PC-9 (cell line): ENCODE data around the gene TMUB1. TPM values are rescaled to one million over a fixed set of nuclear protein-coding genes. Genes with fewer than 3 reads are reported as not detected.

ENCODE experiments used
- BruUV-seq: library from RNA; stranded (reverse); fragments of 400-500 nt; replicated peaks from 2 replicates; lab custom pipeline; 2021; lab: Mats Ljungman, UMichigan
- CTCF ChIA-PET: fragments of 300-600 bp; sonication (Branson Sonifier 250); formaldehyde crosslinking; loops from one replicate; lab custom pipeline; 2022; ENCODE audit warnings: antibody characterized with exemption; lab: Charles Lee
- POLR2A ChIA-PET: fragments of 300-600 bp; sonication (Branson Sonifier 250); formaldehyde crosslinking; loops from one replicate; lab custom pipeline; 2022; ENCODE audit warnings: antibody characterized with exemption; ENCODE audit not compliant: unreplicated experiment; lab: Charles Lee
- DNase-seq, 2 experiments: peaks; one replicate each; pipeline versions ENCODE4 v3.0.0 to v3.0.0-alpha.2; 2015 to 2022; ENCODE audit warnings: mixed read lengths in 1 of 2
- H2AFZ ChIP-seq: fragments of 200-600 bp; sonication (generic); 2 replicates; pipeline ENCODE4 v1.8.1; 2017; ENCODE audit warnings: antibody characterized with exemption
- H3F3A ChIP-seq: fragments of 200-600 bp; sonication (generic); 2 replicates; pipeline ENCODE4 v1.8.1; 2017; ENCODE audit warnings: antibody characterized with exemption, mild to moderate bottlenecking, low read depth; ENCODE audit not compliant: insufficient read depth
- H3K27ac ChIP-seq: fragments of 200-600 bp; sonication (generic); 2 replicates; pipeline ENCODE4 v1.6.1; 2016; ENCODE audit warnings: mixed run types
- H3K27me3 ChIP-seq: fragments of 200-600 bp; sonication (generic); 2 replicates; pipeline ENCODE4 v1.6.1; 2016; ENCODE audit warnings: low read depth, mixed run types; ENCODE audit not compliant: insufficient read depth
- H3K36me3 ChIP-seq: fragments of 200-600 bp; sonication (generic); 2 replicates; pipeline ENCODE4 v1.6.1; 2016; ENCODE audit warnings: low read depth, mixed run types
- H3K4me1 ChIP-seq: fragments of 200-600 bp; sonication (generic); replicated peaks from 2 replicates; pipeline ENCODE4 v1.6.1; 2016; ENCODE audit warnings: mixed run types; ENCODE audit not compliant: insufficient read depth
- H3K4me2 ChIP-seq: fragments of 200-600 bp; sonication (generic); 2 replicates; pipeline ENCODE4 v1.6.1; 2017; ENCODE audit warnings: mixed run types
- H3K4me3 ChIP-seq: fragments of 200-600 bp; sonication (generic); 2 replicates; pipeline ENCODE4 v1.6.1; 2016; ENCODE audit warnings: mixed run types
- H3K79me2 ChIP-seq: fragments of 200-600 bp; sonication (generic); 2 replicates; pipeline ENCODE4 v1.6.1; 2017; ENCODE audit warnings: low read depth, mixed run types
- H3K9me2 ChIP-seq: fragments of 200-600 bp; sonication (generic); 2 replicates; pipeline ENCODE4 v1.8.1; 2017; ENCODE audit warnings: mild to moderate bottlenecking; ENCODE audit not compliant: insufficient read depth
- H3K9me3 ChIP-seq: fragments of 200-600 bp; sonication (generic); 2 replicates; pipeline ENCODE4 v1.8.1; 2016; ENCODE audit warnings: low read depth; ENCODE audit not compliant: insufficient read depth
- H4K20me1 ChIP-seq: fragments of 200-600 bp; sonication (generic); 2 replicates; pipeline ENCODE4 v1.8.1; 2017; ENCODE audit not compliant: insufficient read depth
- EZH2 ChIP-seq: fragments of 200-600 bp; sonication (generic); IDR thresholded peaks from 2 replicates; pipeline ENCODE4 v1.8.0; 2017; ENCODE audit warnings: antibody characterized with exemption, low read depth
- intact Hi-C: fragments of 100-400 bp; cut with micrococcal nuclease; formaldehyde crosslinking; loops from one replicate; pipeline ENCODE4 v1.10.0; 2022; ENCODE audit not compliant: unreplicated experiment
- total RNA-seq: library from RNA; stranded (reverse); gene quantifications from 2 replicates; pipeline ENCODE4 v1.2.3, GENCODE V29; 2021
- TF ChIP-seq, protein P1 (sequence below): fragments of 200-600 bp; sonication (generic); conservative IDR thresholded peaks from 2 replicates; pipeline ENCODE4 v1.6.1; 2017; ENCODE audit warnings: mixed run types, antibody characterized with exemption, mild to moderate bottlenecking, moderate library complexity

The TMUB1 gene
- total RNA-seq, 1 experiment from 2014 or later, result 87.8 TPM

- ChIA-PET CTCF (no interaction called here), POLR2A (interaction anchor here (0.7 kb wide), 1 partner anchor 491 kb away, joined by 3 read pairs; no protein-coding TSS in a partner anchor)
- BruUV-seq, result no TSS peak
- Histone ChIP-seq H4K20me1 (no peaks in the 10 kb centered on the region), H2AFZ (no peak overlapping the region), H3K79me2 (peaks cover 15% of the 10 kb centered on the region), H3K9me2 (no peaks in the 10 kb centered on the region), H3K27me3 (no peaks in the 10 kb centered on the region), H3K4me2 (no peak overlapping the region), H3K4me3 (no peak overlapping the region), H3K4me1 (peaks cover 21% of the 10 kb centered on the region), H3K9me3 (no peaks in the 10 kb centered on the region), H3K36me3 (no peaks in the 10 kb centered on the region; the same call in 1 of the 2 replicates), H3K27ac (no peak overlapping the region), H3F3A (peaks cover 16% of the 10 kb centered on the region)
- no peak for DNase-seq
- intact Hi-C loops, result no loop called here
- TF ChIP-seq EZH2, result no peak
- TF ChIP-seq, protein P1, sequence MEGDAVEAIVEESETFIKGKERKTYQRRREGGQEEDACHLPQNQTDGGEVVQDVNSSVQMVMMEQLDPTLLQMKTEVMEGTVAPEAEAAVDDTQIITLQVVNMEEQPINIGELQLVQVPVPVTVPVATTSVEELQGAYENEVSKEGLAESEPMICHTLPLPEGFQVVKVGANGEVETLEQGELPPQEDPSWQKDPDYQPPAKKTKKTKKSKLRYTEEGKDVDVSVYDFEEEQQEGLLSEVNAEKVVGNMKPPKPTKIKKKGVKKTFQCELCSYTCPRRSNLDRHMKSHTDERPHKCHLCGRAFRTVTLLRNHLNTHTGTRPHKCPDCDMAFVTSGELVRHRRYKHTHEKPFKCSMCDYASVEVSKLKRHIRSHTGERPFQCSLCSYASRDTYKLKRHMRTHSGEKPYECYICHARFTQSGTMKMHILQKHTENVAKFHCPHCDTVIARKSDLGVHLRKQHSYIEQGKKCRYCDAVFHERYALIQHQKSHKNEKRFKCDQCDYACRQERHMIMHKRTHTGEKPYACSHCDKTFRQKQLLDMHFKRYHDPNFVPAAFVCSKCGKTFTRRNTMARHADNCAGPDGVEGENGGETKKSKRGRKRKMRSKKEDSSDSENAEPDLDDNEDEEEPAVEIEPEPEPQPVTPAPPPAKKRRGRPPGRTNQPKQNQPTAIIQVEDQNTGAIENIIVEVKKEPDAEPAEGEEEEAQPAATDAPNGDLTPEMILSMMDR, result no peak
These were observed 48.8 kb downstream of the TMUB1 start for GRCh38 chr7:151034312-151035025.

GRCh38 chr7:151033864-151034249 lies 49.4 kb downstream of the TMUB1 start:
- CTCF ChIA-PET, result no interaction called here
- H2AFZ ChIP-seq, result no peak overlapping the region

DNA sequence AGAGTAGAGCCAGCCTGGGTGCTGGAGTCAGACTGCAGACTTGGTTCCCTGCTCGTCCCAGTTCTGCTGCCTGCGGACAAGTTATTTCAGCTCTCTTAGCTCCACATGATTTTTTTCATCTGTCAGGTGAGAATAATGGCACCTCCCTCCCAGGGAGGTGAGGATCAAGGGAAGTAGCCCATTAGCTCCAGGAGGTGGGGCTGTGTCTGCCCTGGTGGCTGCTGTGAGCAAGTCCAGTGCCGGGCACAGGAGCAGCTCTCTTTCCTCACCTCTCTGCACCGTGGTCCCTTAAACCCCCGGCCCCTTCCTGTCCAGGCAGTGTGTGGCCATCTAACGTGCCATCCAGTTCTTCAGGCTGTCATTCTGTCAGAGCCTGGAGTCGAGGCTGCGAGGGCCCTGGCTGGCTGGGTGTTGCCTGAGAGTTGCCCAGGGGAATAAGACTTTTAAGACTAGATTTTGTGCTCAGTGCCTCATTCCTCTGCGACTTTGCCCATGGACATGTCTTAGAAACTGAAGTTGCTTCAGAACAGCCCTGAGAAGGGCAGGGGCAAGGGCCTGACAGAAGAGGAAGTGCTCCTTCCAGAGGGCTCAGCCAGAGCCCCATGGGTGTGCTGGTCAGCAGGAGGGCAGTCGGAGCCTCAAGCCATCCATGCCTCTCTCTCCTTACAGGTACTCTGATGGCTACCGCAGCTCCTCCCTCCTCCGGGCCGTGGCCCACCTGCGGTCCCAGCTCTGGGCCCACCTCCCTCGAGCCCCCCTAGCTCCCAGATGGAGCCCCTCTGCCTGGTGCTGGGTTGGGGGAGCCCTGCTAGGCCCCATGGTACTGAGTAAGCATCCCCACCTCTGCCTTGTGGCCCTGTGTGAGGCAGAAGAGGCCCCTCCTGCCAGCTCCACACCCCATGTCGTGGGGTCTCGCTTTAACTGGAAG lies 50.1 kb downstream of the TMUB1 start:
- TF ChIP-seq EZH2, result no peak
- TF ChIP-seq, protein P1, result peak; percentile 42
- DNase-seq, result no peak
- peaks cover 6% of the 10 kb centered on the region for H3F3A ChIP-seq
- ChIA-PET CTCF (interaction anchor here (0.6 kb wide), 2 partner anchors 9 to 158 kb away, joined by 3 to 8 read pairs; no protein-coding TSS in a partner anchor), POLR2A (interaction anchor here (0.5 to 0.7 kb wide), 3 partner anchors 52 to 1374 kb away, joined by 3 to 4 read pairs (median 3); no protein-coding TSS in a partner anchor)
- no peaks in the 10 kb centered on the region for H3K9me3 ChIP-seq
- no peaks in the 10 kb centered on the region for H4K20me1 ChIP-seq
- peaks cover 15% of the 10 kb centered on the region for H3K4me1 ChIP-seq
- no peak overlapping the region for H3K27ac ChIP-seq
- H3K79me2 ChIP-seq, result peaks cover 21% of the 10 kb centered on the region
- no peak overlapping the region for H3K4me2 ChIP-seq
- H3K36me3 ChIP-seq, result no peaks in the 10 kb centered on the region; the same call in 1 of the 2 replicates
- intact Hi-C loops, result no loop called here
- no peak overlapping the region for H2AFZ ChIP-seq
- BruUV-seq, result no TSS peak
- H3K9me2 ChIP-seq, result no peaks in the 10 kb centered on the region
- no peaks in the 10 kb centered on the region for H3K27me3 ChIP-seq
- no peak overlapping the region for H3K4me3 ChIP-seq

More at GRCh38 chr7:151033864-151034249, 49.4 kb downstream of the TMUB1 start:
- Histone ChIP-seq H3K4me3 (no peak overlapping the region), H3K9me3 (no peaks in the 10 kb centered on the region), H3K79me2 (peaks cover 21% of the 10 kb centered on the region), H3F3A (peaks cover 12% of the 10 kb centered on the region), H3K4me2 (no peak overlapping the region), H3K9me2 (no peaks in the 10 kb centered on the region), H3K36me3 (no peaks in the 10 kb centered on the region; the same call in 1 of the 2 replicates), H4K20me1 (no peaks in the 10 kb centered on the region), H3K27me3 (no peaks in the 10 kb centered on the region), H3K27ac (no peak overlapping the region), H3K4me1 (peaks cover 21% of the 10 kb centered on the region)
- no peak for DNase-seq
- BruUV-seq, result no TSS peak
- TF ChIP-seq EZH2, result no peak
- intact Hi-C loops, result no loop called here
- POLR2A ChIA-PET, result interaction anchor here (0.7 kb wide), 1 partner anchor 492 kb away, joined by 3 read pairs; no protein-coding TSS in a partner anchor

Other genes with a start within 250 kb of the TMUB1 start
- 11.4 and 13.1 TPM in 2 replicates for gene AOC1, start 231.0 kb downstream of the TMUB1 start, total RNA-seq
- gene KCNH2, start 105.2 kb downstream of the TMUB1 start, total RNA-seq, result 1.5 and 1.6 TPM in 2 replicates
- gene NOS3, start 92.5 kb downstream of the TMUB1 start, total RNA-seq, result 1.8 and 3.2 TPM in 2 replicates
- 9.7 and 13.7 TPM in 2 replicates for gene ATG9B, start 59.0 kb downstream of the TMUB1 start, total RNA-seq
- 51.8 and 61.9 TPM in 2 replicates for gene ABCB8, start 55.0 kb downstream of the TMUB1 start, total RNA-seq
- 7.6 and 10.5 TPM in 2 replicates for gene ASIC3, start 35.0 kb downstream of the TMUB1 start, total RNA-seq
- 45.7 and 58.4 TPM in 2 replicates for gene CDK5, start 25.6 kb downstream of the TMUB1 start, total RNA-seq
- 199 and 245 TPM in 2 replicates for gene SLC4A2, start 23.9 kb downstream of the TMUB1 start, total RNA-seq
- gene FASTK, start 2.7 kb downstream of the TMUB1 start, total RNA-seq, result 104 and 126 TPM in 2 replicates
- 103 TPM in 2 replicates for gene AGAP3, start 3.0 kb upstream of the TMUB1 start, total RNA-seq
- not detected in 2 replicates for gene GBX1, start 84.2 kb upstream of the TMUB1 start, total RNA-seq
- not detected in 2 replicates for gene ASB10, start 103.8 kb upstream of the TMUB1 start, total RNA-seq
- gene H2BK1, start 127.0 kb upstream of the TMUB1 start, total RNA-seq, result not detected in 2 replicates
- 45.8 and 49.4 TPM in 2 replicates for gene ABCF2, start 143.7 kb upstream of the TMUB1 start, total RNA-seq
- gene CHPF2, start 149.0 kb upstream of the TMUB1 start, total RNA-seq, result 47.4 and 54.9 TPM in 2 replicates
- gene SMARCD3, start 165.2 kb upstream of the TMUB1 start, total RNA-seq, result 4.6 and 5.7 TPM in 2 replicates